GM18520 (cell line): ENCODE data around the gene PRKAG2.
"Not testable (repeated sequence)": the region's sequence is repeated elsewhere in the genome, so short reads cannot be mapped to it uniquely, and the experiment has no call there.

Experiments used
- ATAC-seq: cut with Tn5 transposase; IDR thresholded peaks from one replicate; pipeline ENCODE4 v1.9.1; 2021; ENCODE audit not compliant: unreplicated experiment

PRKAG2 gene

DNA sequence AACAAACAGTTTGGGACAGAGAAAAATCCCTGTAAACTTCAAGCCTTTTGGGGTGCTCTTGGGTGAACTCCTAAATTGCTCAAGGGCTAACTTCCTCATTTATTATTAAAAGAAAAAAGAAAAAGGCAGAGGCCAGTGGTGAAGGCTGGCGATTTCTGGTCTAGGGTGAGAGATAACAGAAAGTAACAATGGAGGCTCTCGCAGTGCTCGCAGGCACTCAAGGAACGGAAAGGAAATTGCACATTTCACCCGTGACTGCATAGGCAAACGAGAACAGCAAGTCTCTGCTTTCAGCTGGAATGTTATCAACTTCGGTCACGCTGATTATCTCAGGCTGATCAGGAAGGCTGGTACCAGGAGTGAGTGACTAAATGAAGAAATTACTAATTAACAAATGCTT is 70.7 kb downstream of the PRKAG2 start:
- ATAC-seq, result no peak

DNA sequence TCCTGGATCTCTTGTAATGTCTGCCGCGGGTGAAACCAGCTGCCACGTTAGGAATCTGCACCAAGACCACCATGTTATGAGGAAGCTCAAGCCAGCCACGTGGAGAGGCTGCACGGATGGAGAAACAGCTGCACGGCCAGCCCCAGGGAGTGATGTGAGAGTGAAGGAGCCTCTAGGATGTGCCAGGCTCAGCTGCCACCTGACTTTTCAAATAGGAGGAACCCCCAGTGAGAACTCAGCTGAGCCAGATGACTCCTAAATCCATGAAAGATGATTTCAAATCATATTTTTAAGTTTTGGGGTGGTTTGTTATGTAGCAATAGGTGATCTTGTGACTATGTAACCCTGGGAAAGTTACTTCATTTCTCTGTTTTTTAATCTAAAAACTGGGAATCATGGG is 71.7 kb downstream of the PRKAG2 start:
- ATAC-seq, result no peak

DNA sequence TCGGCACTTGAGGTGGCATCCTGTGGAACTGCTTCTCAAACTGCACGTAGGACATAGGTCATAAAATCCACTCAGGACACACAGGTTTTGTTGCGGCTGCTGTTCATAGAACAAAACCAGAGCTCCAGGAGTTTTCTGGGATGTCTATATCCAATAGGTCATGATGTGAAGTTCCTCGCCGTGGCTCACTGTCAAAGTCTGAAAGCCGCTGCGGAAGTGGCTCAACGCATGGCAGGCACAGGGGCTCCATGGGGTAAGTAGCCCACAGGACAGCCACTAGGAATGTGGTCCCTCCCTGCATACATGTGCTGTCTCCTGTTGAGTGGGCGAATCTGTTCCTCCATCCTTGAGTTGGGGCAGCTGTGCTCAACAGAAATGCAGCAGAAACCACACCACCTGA is 72.2 kb downstream of the PRKAG2 start:
- no peak for ATAC-seq

DNA sequence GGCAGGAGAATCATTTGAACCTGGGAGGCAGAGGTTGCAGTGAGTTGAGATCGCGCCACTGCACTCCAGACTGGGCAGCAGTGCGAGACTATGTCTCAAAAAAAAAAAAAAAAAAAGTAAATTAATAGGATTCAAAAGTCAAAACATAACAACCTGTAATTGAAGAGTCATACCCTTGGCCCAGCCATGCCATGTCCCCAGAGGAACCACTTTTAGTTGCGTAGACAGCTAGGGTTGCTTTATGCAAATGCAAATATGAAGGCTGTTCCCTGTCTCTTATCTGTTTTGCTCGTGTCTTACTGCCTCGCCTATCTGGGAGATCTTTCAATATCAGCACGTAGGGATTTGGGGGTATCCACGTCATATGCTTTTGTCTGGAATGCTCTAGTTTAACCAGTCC is 73.1 kb downstream of the PRKAG2 start:
- no peak for ATAC-seq

DNA sequence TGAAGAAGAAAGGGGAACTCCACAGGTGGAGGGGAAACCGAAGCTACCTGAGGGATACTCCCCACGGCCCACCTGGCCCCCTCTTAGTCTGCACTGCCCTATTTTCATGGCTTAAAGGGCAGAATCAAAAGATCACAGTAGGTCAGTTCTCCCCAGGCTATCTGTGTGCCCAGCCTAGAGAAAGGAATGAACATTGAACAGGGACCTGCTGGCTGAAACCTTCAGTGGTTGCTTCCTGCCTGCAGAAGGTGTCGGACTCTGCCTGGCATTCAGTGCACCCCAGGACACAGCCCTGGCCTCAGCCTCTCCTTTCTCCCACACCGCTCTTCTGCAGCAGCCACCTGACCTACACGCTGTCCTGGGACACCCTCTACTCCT is 74.5 kb downstream of the PRKAG2 start:
- ATAC-seq, result no peak

DNA sequence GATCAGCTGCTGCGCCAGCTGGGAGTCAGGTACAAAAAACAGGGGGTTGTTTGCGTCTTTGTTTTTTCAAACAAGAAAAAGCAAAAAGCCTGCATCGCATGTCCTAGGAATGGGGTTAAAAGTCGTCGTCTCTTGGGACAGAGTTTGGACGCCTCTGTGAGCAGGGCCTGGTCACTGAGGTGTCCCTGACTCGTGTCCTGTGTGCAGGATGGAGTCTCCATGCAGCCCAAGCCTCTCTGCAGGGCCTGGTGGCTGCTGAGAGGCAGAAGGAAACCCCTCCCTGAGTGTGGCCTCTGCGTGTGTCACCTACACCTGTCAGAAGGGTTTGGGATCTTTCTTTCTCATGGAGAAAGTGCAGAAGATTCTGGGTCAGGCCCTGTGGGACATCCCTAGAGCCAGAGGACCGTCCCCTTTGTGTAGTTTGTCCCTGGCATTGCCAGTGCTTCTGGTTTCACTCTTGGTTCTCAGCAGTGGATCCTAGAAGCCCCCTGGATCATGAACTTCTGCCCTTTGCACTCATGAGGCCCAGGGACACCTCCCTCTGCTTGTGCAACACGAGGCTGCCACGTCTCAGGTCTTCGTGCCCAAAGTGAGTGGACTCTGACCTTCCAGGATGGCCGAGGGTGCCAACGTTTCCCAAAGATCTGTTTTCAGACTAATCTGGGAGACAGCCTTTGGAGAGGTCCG is 75.0 kb downstream of the PRKAG2 start:
- ATAC-seq, result no peak

DNA sequence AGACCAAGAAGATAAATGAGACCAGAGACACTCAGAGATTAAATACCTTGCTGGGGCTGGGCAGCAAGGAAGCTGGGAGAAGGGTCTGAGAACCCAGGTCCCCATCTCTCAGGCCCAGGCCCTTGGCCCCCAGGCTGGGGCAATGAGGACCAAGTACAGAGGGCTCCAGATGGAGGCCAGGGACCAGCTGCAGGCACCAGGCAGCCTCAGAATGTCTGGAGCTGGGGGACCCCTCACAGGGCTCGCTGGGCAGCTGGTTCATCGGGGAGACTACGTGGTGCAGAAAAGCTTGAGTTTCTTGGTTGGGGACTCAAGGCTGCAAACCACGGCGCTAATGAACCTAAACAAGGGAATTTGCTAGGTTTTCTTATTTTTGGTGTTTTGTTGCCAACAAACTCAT is 75.6 kb downstream of the PRKAG2 start:
- ATAC-seq, result no peak

DNA sequence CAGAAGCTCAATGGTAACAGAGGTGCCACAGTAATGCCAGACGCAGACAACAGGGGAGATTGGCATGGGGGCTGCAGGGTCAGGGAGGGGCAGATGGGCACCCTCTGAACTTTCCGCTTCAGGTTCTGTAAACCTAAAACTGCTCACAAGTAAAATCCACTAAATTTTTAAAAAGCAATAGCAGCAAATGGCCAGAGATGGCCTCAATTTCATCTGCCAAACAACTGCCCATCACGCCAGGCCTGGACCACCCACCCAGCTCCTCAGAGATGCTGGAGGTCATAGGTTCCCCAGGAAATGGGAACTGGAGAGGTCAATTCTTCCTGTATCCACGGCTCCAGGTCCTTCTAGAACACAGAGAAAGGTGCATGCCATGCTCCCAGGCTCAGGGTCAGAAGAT is 76.1 kb downstream of the PRKAG2 start:
- no peak for ATAC-seq

DNA sequence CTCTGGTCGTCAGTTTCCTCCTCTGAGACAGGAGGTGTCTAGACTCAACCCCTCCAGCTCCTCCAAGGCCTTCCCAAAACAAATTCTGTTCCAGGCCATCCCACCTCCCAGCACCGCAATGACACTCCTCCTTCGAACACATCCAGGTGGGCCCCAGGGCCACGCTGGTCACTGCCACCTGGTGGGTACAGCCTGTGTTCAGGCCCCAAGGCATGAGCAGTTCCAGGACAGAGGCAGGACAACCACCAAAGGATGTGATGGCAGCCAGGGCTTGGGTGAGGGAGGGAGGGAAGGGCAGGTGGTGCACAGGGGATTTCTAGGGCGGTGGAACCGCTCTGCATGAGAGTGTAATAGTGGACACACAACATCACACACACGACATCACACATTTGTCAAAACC is 76.5 kb downstream of the PRKAG2 start:
- no peak for ATAC-seq

DNA sequence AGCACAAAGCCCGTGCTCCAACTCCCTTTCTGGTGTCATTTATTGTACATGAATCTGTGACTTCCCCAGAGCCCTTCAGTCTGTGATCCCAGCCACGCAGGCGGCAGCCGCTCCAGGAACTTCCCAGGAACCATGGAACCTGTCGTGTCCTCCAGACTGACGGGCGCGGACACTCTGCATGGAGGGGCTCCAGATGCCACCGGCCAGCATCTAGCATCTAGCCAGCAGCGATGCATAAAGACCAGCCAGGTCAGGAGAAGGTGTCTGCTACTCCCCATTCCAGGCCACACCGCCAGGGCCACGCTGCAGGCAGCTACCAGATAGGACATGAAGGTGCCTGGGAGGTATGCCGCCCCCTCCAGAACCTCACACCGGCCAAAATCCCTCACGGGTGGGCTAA is 77.4 kb downstream of the PRKAG2 start:
- ATAC-seq, result no peak

DNA sequence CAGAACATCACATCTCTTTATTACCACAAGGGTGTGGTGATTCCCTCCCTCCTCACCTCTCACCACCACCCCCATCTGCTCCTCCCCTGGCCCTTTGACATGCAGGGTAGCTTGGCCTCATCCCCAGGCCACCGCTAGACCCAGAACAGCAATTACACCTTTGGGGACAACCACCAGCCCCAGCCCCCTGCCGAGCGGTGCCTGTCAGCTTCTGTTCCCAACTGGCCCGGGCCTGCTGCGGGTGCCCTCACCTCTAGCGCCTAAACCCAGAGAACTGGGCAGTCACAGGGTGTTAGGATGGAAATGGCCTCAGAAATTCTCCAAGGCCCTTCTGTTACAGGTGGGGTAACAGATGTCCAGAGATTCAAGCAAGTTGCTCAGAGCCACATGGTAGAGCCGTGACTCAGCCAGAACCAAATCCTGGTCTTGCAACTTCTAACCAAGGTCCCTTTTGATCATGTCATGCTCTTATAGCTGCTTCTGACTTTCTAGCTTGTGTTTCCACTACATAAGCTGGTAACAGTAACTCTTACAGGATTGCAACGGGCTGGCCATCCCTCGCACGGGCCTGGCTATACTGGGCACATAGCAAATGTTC is 78.0 kb downstream of the PRKAG2 start:
- no peak for ATAC-seq

DNA sequence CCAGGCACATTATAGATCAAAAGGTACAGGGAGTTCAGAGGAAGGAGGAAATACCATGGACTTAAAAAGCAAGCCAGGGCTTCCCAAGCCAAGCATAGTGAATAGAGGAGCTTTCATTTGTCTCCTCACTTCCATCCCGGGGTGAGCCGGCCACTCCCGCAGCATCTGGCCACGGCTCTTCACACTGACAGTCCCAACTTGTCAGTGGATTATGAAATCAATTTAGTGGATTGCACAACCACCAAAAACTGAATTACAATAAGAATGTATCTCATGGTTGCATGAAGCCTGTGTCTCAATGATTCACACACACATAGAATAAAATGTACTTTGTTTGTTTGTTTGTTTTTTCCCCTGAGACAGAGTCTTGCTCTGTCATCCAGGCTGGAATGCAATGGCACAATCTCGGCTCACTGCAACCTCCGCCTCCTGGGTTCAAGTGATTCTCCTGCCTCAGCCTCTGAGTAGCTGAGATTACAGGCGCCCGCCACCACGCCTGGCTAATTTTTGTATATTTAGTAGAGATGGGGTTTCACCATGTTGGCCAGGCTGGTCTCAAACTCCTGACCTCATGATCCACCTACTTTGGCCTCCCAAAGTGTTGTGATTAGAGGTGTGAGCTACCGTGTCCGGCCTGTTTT is 79.1 kb downstream of the PRKAG2 start:
- not testable (repeated sequence) for ATAC-seq

DNA sequence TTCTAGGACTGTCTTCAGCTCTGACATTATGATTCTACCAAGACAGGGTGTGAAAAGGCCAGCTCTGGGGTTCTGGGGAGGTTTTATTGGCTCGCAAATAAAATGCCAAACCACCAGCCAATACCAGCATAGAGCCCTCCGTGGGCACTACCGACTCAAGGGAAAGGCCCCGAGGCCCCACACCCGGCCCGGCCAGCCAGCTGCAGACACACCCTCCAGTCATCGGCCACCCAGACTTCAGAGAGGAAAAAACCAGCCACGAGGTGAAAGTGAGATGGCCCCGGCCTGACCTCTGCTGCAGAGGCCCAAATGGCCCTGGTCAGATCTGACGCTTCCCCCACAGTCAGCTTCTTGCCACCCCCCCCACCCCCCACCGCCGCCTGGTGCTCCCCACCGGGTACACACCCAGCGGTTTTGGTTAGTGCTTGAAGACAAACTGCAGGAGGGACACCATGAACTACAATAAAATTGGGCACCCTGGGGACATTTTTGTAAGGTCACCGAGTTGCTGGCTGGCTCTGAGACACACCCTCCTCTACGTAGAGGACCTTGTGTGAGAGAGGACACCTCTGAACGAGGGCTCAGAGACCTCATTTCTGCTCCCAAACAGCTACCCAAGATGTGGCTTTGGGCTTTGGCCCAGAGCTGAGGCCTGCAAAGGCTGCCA is 79.9 kb downstream of the PRKAG2 start:
- ATAC-seq, result no peak

DNA sequence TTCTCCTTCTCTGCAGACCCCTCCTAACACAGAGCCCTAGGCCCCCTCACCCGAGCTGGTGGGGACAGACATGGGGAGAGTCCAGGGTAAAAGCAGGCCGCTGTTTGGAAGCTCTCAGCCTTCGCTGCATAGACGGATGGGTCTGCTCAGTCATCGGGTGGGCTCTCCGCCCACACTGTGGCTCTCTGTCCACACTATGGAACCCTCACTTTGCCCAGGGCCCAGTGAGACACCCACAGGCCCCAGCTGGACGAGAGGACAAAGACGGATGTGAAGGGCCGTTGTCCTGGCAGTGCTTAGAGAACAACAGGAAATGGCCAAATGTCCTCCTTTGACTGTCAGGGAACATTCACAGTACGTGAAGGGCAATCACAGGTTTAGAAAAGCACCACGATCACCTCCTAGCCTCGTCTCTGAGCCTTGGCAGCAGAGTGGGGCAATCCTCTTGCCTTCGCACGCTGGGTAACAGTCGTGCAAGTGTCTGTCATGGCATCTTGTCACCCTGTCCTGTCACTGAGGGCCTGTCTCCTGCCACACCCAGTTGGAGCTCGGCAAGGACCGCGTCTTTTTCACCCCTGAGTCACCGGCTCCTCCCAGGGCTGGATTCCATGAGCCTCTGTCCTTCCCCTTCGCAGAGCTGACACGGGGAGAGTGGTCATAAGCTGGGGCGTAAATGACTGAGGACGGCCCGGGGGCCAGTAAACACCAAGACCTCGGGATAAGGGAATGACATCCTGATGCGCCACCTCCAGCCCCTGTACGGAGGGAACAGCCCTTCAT is 80.6 kb downstream of the PRKAG2 start:
- no peak for ATAC-seq

DNA sequence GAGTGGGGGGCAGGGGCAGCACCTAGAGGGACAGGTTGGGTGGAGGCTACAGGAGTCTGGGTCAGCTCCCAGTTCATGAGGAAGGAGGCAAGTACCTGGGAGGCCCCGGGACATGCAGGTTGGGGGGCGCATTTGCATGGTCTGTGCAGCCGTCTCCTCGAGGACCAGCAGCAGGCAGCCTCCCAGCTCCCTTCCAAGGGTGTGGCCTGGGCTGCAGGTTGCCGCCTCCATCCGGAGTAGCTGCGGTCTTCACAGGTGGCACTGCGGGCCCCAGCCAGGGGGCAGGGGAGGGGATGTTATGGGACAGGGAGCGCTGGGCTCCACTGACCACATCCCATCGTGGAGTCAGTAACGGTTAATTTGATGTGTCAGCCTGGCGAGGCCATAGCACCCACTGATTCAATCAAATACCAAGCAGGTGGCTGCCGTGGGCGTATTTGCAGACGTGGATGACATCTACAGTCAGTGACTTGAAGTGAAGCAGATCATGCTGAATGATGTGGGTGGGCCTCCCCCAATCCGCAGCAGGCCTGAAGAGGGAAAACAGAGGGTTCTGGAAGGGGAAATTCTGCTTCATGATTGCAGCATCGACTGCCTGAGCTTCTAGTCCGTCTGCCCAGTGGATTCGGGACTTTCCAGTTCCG is 81.6 kb downstream of the PRKAG2 start:
- ATAC-seq, result peak; percentile 76

DNA sequence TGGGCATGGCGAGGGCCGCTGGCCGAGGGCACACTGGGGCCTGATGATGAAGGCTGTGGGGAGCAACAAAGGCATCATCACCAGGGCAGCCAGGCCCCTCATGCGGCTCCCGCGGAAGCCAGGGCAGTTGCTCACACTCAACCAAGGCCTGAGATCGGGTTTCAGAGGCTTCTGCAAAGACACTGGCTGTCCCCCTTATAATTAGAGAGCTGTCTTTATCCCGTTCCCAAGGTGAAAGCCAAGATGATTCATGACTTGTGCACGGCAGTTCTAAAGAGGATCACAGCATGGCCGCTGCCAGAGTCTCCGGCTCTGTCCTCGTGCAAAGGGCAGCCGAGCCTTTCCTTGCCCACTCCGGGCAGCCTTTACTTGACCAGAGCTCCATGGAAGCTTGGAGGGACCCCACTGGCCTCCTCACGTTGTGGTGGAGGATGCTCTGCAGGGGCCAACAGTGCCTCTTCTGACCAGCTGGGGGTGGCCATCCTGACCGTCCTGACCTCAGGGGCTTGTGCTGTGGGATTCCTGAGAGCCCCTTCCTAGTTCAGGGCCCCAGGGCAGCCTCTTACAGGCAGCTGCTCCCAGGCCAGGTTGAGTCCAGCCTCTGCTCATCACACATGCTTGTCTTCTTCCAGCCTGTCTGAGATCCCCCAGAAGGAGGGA is 82.3 kb downstream of the PRKAG2 start:
- no peak for ATAC-seq

DNA sequence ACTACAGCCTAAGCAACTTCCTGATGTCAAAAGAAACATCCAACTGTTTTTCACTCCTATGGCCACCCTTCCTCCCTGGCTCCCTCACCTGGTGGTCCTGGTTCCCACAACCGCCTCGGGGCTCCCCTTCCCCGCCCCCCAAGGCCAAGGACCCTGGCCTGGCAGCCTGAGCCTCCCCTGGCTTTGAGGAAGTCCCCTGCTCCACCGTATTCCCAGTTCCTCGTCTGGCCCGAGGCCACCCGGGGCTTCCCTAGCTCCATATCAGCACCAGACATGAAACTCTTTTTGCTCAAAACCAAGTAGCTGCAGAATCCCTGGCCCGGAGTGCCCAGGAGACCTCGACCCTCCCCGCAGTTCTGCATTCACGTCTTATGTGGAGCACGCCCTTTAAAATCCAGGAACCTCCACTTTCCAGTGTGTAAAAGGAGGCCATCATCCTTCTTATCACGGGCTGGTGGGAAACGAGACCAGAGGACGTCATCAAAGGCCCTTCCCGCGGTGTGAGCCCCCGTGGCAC is 82.9 kb downstream of the PRKAG2 start:
- ATAC-seq, result no peak

DNA sequence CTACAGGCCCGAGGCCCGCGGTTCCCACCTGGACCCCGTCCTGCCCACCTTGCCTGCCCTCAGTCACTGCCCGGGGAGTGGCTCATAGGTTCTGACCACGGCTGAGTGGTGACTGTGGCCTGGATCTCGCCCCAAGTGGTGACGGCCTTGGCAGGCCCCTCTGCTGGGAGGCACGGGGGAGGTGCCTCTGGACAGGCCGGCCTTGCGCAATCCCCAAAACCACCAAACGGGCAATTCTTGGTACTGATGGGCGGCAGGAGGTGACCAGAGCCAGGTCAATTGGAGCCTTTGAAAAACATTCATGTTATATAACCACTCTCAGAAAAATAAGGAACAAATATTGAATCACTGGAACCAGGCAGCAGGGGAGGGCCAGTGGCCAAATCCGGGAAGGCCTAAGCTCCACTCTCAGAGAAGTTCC is 83.4 kb downstream of the PRKAG2 start:
- no peak for ATAC-seq

DNA sequence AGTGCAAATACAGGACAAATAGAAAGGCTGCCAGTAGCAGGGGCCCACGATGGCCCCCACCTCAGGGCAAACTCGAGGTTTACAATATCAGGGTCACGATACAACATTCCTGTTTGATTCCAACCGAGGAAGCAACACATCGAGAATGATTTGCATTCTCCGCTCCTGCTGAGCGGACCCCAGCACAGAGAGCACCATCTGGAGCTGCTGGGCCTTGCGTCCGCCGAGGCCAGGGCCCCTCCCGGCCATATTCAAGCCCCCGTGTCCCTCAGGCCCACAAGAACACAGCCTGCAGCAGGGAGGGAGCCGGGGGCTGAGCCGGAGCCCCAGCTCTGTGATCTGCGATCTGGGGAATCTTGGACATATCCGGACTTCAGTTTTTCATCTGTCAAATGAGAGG is 84.3 kb downstream of the PRKAG2 start:
- ATAC-seq, result no peak

DNA sequence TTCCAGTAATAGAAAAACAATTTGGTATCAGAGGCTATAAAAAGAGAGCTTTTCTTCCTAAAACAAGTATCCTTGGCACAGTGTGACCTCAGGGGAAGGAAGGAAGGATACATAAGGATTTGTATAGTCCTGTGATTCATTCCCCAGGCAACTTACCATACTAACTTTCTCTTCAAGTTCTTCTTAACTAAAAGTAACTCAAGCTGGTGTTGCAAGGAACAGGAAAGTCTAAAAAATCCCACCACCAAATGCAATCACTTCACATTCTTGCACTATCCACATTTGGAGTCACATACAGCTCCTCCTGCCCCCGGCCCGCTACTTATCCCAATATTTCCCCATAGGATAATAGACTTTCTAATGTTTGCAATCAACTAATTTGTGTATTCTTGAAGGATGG is 84.8 kb downstream of the PRKAG2 start:
- ATAC-seq, result no peak
